CD4-positive, alpha-beta T cell treated with Interleukin-6 for 4 hours (primary cell): Measurements from ENCODE around the gene HDDC3.

Experiments used
- DNase-seq: peaks from one replicate; pipeline ENCODE4 v3.0.0-alpha.2; 2020; ENCODE audit warnings: mixed read lengths

The HDDC3 gene

DNA sequence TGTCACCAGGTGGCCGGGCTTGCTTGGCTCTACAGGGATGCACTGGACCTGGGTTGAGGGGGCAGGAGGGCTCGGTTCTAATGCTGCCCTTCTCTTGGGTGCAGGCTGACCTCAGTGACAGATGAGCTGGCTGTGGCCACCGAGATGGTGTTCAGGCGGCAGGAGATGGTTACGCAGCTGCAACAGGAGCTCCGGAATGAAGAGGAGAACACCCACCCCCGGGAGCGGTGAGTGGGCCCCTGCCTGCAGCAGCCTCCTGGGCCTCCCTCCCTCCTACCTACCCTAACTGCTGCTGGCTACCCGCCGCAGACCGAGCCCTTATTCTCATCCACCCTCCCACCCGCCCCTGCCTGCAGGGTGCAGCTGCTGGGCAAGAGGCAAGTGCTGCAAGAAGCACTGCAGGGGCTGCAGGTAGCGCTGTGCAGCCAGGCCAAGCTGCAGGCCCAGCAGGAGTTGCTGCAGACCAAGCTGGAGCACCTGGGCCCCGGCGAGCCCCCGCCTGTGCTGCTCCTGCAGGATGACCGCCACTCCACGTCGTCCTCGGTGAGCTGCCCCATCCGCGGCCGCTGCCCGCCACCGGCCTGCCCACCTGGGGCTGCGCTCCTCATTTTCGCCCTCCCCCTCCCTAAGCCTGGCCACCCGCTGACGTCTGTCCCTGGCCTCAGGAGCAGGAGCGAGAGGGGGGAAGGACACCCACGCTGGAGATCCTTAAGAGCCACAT is 42.5 kb downstream of the HDDC3 start:
- DNase-seq = no peak

DNA sequence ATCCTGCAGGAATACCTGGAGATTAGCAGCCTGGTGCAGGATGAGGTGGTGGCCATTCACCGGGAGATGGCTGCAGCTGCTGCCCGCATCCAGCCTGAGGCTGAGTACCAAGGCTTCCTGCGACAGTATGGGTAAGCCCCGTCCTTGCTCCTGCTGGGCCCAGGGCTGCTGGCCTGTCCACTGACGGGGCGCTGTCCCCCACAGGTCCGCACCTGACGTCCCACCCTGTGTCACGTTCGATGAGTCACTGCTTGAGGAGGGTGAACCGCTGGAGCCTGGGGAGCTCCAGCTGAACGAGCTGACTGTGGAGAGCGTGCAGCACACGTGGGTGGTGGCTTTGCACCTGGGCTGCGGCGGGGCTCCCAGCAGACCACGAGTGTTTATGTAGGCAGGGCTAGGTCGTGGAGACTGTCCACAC is 43.0 kb downstream of the HDDC3 start:
- DNase-seq = no peak

DNA sequence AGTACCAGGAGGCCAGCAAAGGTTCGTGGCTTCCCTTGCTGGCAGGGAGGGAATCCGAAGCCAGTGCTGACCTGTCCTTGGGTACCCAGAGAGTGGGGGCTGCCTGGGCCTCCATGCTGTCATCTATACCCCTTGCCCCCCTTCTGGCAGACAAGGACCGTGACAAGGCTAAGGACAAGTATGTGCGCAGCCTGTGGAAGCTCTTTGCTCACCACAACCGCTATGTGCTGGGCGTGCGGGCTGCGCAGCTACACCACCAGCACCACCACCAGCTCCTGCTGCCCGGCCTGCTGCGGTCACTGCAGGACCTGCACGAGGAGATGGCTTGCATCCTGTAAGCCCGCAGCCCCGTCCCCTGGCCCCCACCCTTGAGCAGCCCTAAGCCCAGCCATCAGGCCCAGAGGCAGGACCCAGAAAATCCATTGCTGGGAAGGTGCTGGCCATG is 45.3 kb downstream of the HDDC3 start:
- DNase-seq = no peak

DNA sequence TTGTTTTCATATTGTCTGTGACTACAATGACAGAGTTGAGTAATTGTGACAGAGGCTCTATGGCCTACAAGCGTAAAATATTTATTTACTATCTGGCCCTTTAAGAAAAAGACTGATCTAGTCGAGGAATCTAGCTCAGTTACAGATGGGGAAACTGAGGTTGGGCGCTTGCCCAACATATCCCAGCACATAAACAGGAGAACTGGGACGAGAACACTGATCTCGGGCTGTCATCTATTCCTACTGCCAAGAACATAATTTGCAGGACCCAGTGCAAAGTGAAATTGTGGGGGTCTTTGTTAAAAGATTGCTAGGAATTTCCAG is 46.1 kb downstream of the HDDC3 start:
- no peak for DNase-seq

DNA sequence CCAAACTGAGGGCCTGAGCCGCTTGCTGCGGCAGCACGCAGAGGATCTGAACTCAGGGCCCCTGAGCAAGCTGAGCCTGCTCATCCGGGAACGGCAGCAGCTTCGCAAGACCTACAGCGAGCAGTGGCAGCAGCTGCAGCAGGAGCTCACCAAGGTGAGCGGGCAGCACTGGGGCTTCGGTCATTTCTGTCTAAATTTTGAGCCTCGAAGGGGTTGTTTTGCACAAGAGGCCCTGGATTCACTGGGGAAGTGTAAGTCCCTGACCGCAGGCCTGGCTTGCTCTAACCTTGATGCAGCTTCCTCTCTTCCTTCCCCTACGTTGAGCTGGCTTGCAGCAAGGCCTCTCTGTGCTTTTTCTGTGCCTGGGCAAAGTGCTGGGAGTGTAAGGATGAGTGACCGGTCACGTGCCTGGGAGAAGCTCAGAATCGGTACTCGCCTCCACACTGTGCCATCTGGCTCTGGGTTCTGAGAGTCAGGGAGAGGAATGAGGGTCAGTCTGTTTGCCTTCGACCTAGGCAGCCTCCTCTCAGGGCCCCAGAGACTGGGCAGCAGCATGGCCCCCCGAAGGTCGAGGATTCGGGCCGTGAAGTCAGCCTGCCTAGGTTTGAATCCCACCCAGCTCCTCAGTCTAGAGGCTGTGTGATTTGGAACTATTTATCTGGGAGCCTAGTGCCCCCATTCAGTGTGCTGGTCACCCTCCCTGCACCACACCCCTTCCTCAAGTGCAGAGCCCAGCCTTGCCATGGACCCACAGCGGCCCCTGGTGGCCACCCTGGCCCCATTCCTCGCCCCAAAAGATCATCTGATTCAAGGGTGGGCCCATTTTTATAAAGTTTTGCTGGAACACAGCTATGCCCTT is 46.7 kb downstream of the HDDC3 start:
- peak; percentile 85 for DNase-seq

DNA sequence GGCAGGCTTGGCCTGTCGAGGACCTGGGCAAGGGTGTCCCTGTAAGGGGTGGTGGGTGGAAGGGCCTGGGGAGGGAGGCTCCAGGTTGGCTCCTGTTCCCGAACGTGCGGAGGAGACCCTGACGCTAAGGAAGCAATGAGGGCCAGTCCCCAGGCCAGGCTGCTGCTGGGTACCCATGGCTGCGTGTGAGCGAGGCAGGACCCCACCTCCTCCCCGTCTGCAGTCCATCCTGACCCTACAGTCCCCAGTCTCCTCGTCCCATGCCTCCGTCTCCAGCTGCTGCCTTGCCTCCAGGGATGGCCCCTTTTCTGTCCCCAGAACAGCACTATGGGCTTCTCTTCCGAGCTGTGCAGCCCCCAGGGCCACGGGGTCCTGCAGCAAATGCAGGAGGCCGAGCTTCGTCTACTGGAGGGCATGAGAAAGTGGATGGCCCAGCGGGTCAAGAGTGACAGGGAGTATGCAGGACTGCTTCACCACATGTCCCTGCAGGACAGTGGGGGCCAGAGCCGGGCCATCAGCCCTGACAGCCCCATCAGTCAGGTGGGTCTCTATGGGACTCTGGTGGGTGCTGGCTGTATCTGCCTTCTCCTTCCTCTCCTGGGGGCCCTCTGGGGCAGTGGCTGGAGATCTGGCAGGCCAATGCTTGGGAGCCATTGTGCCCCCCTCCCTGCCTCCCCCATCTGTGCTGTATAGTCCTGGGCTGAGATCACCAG is 47.5 kb downstream of the HDDC3 start:
- no peak for DNase-seq

DNA sequence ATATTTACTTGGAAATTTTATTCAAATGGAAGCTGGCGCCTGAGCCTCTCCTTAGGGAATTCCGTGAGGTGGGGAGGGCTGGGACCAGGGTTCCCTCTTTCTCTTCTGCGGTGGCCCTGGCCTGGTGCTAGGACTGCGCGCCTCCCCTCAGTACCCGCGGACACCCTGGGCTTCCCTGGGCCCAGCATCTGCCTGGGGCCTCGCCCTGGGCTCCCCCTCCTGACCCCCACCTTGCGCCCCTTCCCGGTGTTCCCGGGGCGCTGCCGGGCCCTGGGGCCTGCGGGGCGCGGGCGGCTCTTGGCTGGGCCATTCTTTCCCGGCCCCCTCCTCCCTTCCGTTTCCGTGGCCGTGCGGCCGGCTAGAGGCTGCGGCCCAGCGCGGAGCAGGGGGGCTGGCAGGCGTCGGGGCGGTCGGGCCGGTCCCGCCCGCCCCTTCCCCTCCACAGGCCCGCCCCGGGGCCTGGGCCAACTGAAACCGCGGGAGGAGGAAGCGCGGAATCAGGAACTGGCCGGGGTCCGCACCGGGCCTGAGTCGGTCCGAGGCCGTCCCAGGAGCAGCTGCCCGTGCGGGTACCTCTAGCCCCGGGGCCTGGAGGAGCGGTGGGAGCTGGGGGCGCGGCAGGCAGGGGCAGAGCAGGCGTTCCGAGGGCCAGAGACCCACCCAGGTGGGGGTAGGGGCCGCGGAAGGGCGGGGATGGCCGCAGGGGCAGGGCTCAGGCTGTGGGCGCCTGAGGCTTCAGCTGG is 48.2 kb downstream of the HDDC3 start, which contains the start of gene FES:
TSS of gene FES (plus strand) at position 529 of the 743 bp plus-strand sequence. CDS start 542 bp downstream, outside the sequence.
- no peak for DNase-seq

DNA sequence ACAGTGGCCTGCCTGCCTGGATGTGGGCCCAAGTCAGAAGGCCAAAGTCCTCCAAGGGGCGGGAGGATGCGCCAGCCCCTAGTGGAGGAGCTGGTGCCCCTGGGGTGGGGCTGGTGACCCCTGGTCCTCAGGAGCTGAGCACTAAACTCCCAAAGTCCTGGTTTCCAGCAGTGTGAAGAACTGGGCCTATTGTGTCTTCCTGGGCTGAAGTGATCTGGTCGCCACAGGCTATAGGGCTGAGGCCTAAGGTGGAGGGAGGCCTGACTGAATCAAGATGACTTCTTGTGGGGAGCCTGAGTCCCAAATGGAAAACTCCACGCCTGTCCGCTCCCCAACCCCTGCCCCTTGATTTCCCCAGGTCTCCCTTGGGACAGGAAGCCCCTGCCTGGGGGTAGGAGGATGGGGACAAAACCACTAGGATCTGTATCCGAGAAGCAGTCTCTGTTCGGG is 48.8 kb downstream of the HDDC3 start:
- no peak for DNase-seq

DNA sequence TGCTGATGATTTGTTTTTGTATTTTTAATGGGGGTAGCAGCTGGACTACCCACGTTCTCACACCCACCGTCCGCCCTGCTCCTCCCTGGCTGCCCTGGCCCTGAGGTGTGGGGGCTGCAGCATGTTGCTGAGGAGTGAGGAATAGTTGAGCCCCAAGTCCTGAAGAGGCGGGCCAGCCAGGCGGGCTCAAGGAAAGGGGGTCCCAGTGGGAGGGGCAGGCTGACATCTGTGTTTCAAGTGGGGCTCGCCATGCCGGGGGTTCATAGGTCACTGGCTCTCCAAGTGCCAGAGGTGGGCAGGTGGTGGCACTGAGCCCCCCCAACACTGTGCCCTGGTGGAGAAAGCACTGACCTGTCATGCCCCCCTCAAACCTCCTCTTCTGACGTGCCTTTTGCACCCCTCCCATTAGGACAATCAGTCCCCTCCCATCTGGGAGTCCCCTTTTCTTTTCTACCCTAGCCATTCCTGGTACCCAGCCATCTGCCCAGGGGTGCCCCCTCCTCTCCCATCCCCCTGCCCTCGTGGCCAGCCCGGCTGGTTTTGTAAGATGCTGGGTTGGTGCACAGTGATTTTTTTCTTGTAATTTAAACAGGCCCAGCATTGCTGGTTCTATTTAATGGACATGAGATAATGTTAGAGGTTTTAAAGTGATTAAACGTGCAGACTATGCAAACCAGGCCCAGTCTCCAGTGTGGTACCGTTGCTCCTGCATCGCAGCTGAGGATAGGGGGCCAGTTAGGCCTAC is 49.4 kb downstream of the HDDC3 start:
- DNase-seq = no peak

DNA sequence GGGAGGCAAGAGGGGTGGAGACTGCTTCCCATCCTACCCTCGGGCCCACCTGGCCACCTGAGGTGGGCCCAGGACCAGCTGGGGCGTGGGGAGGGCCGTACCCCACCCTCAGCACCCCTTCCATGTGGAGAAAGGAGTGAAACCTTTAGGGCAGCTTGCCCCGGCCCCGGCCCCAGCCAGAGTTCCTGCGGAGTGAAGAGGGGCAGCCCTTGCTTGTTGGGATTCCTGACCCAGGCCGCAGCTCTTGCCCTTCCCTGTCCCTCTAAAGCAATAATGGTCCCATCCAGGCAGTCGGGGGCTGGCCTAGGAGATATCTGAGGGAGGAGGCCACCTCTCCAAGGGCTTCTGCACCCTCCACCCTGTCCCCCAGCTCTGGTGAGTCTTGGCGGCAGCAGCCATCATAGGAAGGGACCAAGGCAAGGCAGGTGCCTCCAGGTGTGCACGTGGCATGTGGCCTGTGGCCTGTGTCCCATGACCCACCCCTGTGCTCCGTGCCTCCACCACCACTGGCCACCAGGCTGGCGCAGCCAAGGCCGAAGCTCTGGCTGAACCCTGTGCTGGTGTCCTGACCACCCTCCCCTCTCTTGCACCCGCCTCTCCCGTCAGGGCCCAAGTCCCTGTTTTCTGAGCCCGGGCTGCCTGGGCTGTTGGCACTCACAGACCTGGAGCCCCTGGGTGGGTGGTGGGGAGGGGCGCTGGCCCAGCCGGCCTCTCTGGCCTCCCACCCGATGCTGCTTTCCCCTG is 50.2 kb downstream of the HDDC3 start:
- no peak for DNase-seq

DNA sequence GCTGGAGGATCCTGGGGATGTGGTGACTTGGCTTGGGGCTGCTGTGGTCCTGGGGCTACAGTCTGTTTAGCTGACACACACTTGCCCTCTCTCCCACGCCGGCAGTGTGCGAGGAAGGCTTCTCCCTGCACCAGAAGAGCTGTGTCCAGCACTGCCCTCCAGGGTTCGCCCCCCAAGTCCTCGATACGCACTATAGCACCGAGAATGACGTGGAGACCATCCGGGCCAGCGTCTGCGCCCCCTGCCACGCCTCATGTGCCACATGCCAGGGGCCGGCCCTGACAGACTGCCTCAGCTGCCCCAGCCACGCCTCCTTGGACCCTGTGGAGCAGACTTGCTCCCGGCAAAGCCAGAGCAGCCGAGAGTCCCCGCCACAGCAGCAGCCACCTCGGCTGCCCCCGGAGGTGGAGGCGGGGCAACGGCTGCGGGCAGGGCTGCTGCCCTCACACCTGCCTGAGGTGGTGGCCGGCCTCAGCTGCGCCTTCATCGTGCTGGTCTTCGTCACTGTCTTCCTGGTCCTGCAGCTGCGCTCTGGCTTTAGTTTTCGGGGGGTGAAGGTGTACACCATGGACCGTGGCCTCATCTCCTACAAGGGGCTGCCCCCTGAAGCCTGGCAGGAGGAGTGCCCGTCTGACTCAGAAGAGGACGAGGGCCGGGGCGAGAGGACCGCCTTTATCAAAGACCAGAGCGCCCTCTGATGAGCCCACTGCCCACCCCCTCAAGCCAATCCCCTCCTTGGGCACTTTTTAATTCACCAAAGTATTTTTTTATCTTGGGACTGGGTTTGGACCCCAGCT is 51.0 kb downstream of the HDDC3 start:
- DNase-seq = no peak

DNA sequence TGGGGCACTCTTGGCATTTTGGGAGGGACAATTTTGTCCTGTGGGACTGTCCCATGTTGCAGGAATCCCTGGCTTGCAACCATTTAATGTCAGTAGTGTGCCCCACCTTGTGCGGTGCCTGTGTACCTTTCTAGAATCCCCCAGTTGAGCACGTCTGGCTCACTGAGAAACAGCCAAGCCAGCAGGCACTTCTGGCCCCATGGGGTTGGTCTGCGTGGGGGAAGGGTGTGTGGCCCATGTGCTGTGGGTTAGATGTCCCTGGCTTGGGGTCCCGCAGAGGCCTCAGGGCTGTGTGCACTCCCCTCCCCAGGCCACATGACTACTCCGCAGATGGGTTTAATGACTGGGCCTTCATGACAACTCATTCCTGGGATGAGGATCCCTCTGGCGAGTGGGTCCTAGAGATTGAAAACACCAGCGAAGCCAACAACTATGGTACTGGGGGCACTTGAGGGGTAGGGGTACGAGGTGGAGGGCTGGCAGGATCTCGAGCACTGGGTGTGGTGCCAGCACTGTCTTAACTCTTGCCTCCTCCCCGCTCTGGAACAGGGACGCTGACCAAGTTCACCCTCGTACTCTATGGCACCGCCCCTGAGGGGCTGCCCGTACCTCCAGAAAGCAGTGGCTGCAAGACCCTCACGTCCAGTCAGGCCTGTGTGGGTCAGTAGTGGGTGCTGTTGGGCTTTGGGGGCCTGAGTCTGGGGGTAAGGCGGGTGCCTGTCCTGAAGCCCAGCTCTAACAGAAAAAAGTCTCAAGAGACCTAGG is 51.8 kb downstream of the HDDC3 start:
- no peak for DNase-seq
